ENCODE measurements around the gene ZNF214.

Gene ZNF214

GRCh38 chr11:7020183-7020917 lies at the start of gene ZNF214, which contains the start of gene NLRP14:
Gene ZNF214 (minus strand): TSS chr11:7020346. CDS start chr11:7002835, 17,511 bp downstream.
Gene NLRP14 (plus strand): TSS chr11:7020479. CDS start chr11:7038587, 18,108 bp downstream.
- Histone ChIP-seq H3K9me3 (ENCODE audit: low read length) (no peaks in the 10 kb centered on the region), H3K27ac (ENCODE audit: low read depth, low read length, poor library complexity, severe bottlenecking) (no peak within 1 kb of the TSS), H3K4me3 (ENCODE audit: low read depth, low read length, poor library complexity, severe bottlenecking) (no peak within 1 kb of the TSS), H3K9ac (ENCODE audit: low read length) (no peak within 1 kb of the TSS), H3K9me2 (ENCODE audit: low read depth, low read length) (no peaks in the 10 kb centered on the region), H3K4me2 (ENCODE audit: low read length) (no peak within 1 kb of the TSS), H3K4me1 (ENCODE audit: insufficient read depth, low read length, severe bottlenecking) (no peaks in the 10 kb centered on the region), H3F3A (ENCODE audit: insufficient read depth, low read length) (no peaks in the 10 kb centered on the region), H2AFZ (ENCODE audit: low read length) (no peak within 1 kb of the TSS), H3K36me3 (ENCODE audit: insufficient read depth, low read length) (no peaks in the 10 kb centered on the region), H3K79me2 (ENCODE audit: insufficient read depth, low read length) (no peaks in the 10 kb centered on the region), H4K20me1 (ENCODE audit: insufficient read depth, low read length) (no peaks in the 10 kb centered on the region), H3K27me3 (ENCODE audit: insufficient read depth, low read length) (no peaks in the 10 kb centered on the region)
- TF ChIP-seq EZH2 (IDR thresholded peaks at IDR 0.05; ENCODE audit: borderline replicate concordance, low read length) = no peak
- no peak for TF ChIP-seq CTCF (IDR thresholded peaks at IDR 0.05; ENCODE audit: low read length)

GRCh38 chr11:7062534-7062933 lies 42.4 kb upstream of the ZNF214 start:
- TF ChIP-seq EZH2 (IDR thresholded peaks at IDR 0.05; ENCODE audit: borderline replicate concordance, low read length) = no peak
- no peak for TF ChIP-seq CTCF (IDR thresholded peaks at IDR 0.05; ENCODE audit: low read length)
- no peak overlapping the region for H3K4me2 ChIP-seq (ENCODE audit: low read length)
- H3K36me3 ChIP-seq (ENCODE audit: insufficient read depth, low read length) = no peaks in the 10 kb centered on the region
- H3K27ac ChIP-seq (ENCODE audit: low read depth, low read length, poor library complexity, severe bottlenecking) = no peak overlapping the region
- no peaks in the 10 kb centered on the region for H3K9me2 ChIP-seq (ENCODE audit: low read depth, low read length)
- no peaks in the 10 kb centered on the region for H3F3A ChIP-seq (ENCODE audit: insufficient read depth, low read length)
- H3K4me3 ChIP-seq (ENCODE audit: low read depth, low read length, poor library complexity, severe bottlenecking) = no peak overlapping the region
- H3K79me2 ChIP-seq (ENCODE audit: insufficient read depth, low read length) = no peaks in the 10 kb centered on the region
- no peaks in the 10 kb centered on the region for H3K9me3 ChIP-seq (ENCODE audit: low read length)
- H3K27me3 ChIP-seq (ENCODE audit: insufficient read depth, low read length) = no peaks in the 10 kb centered on the region
- no peak overlapping the region for H3K9ac ChIP-seq (ENCODE audit: low read length)
- H4K20me1 ChIP-seq (ENCODE audit: insufficient read depth, low read length) = no peaks in the 10 kb centered on the region
- H2AFZ ChIP-seq (ENCODE audit: low read length) = no peak overlapping the region
- H3K4me1 ChIP-seq (ENCODE audit: insufficient read depth, low read length, severe bottlenecking) = no peaks in the 10 kb centered on the region

GRCh38 chr11:7060868-7061267 lies 40.7 kb upstream of the ZNF214 start:
- no peaks in the 10 kb centered on the region for H3K9me3 ChIP-seq (ENCODE audit: low read length)
- no peak overlapping the region for H3K27ac ChIP-seq (ENCODE audit: low read depth, low read length, poor library complexity, severe bottlenecking)
- H3F3A ChIP-seq (ENCODE audit: insufficient read depth, low read length) = no peaks in the 10 kb centered on the region
- H4K20me1 ChIP-seq (ENCODE audit: insufficient read depth, low read length) = no peaks in the 10 kb centered on the region
- H3K9me2 ChIP-seq (ENCODE audit: low read depth, low read length) = no peaks in the 10 kb centered on the region
- H3K4me2 ChIP-seq (ENCODE audit: low read length) = no peak overlapping the region
- no peak overlapping the region for H3K9ac ChIP-seq (ENCODE audit: low read length)
- no peaks in the 10 kb centered on the region for H3K4me1 ChIP-seq (ENCODE audit: insufficient read depth, low read length, severe bottlenecking)
- H3K4me3 ChIP-seq (ENCODE audit: low read depth, low read length, poor library complexity, severe bottlenecking) = no peak overlapping the region
- H3K79me2 ChIP-seq (ENCODE audit: insufficient read depth, low read length) = no peaks in the 10 kb centered on the region
- no peak for TF ChIP-seq EZH2 (IDR thresholded peaks at IDR 0.05; ENCODE audit: borderline replicate concordance, low read length)
- TF ChIP-seq CTCF (IDR thresholded peaks at IDR 0.05; ENCODE audit: low read length) = no peak
- H3K36me3 ChIP-seq (ENCODE audit: insufficient read depth, low read length) = no peaks in the 10 kb centered on the region
- H3K27me3 ChIP-seq (ENCODE audit: insufficient read depth, low read length) = no peaks in the 10 kb centered on the region
- no peak overlapping the region for H2AFZ ChIP-seq (ENCODE audit: low read length)

Data from OCI-LY1 (cell line).